Naive B cell (primary cell): Measurements from ENCODE around the gene SNCA. TPM values are rescaled to one million over a fixed set of nuclear protein-coding genes. Genes with fewer than 3 reads are reported as not detected.
A peak's percentile ranks its signal among the peaks of the same experiment; 100 is the strongest.

Source experiments
- ATAC-seq, 2 donors: fragments of 150-1000 bp; cut with Tn5 transposase; 2 replicates each; pipeline ENCODE4 v1.10.0; 2021; ENCODE audit warnings: low read depth in 2 of 2, mild to moderate bottlenecking in 2 of 2, moderate library complexity in 2 of 2
- DNase-seq: peaks from one replicate; pipeline ENCODE4 v3.0.0; 2022
- H3K27ac Mint-ChIP-seq, 6 donors: one replicate each; pipeline ENCODE4 v1.8.0; 2020 to 2022; ENCODE audit warnings: mild to moderate bottlenecking in 6 of 6, mixed read lengths in 6 of 6, moderate library complexity in 5 of 6, inconsistent platforms in 2 of 6
- H3K27me3 Mint-ChIP-seq, 3 donors: one replicate each; pipeline ENCODE4 v1.8.0; 2021 to 2022; ENCODE audit warnings: mixed read lengths in 3 of 3, mild to moderate bottlenecking in 1 of 3
- H3K36me3 Mint-ChIP-seq, 2 donors: one replicate each; pipeline ENCODE4 v1.8.0; 2020 to 2022; ENCODE audit warnings: mixed read lengths in 2 of 2, inconsistent platforms in 1 of 2, mild to moderate bottlenecking in 1 of 2
- H3K4me1 Mint-ChIP-seq, 3 donors: one replicate each; pipeline ENCODE4 v1.8.0; 2020 to 2022; ENCODE audit warnings: mixed read lengths in 3 of 3, inconsistent platforms in 1 of 3, mild to moderate bottlenecking in 1 of 3, moderate library complexity in 1 of 3
- H3K4me3 Mint-ChIP-seq, 8 donors: one replicate each; pipeline ENCODE4 v1.8.0; 2020 to 2022; ENCODE audit warnings: mild to moderate bottlenecking in 8 of 8, mixed read lengths in 8 of 8, moderate library complexity in 8 of 8, inconsistent platforms in 2 of 8
- H3K9me3 Mint-ChIP-seq, 7 donors: one replicate each; pipeline ENCODE4 v1.8.0; 2020 to 2022; ENCODE audit warnings: mixed read lengths in 7 of 7, mild to moderate bottlenecking in 5 of 7, inconsistent platforms in 2 of 7, moderate library complexity in 1 of 7
- polyA plus RNA-seq, 6 donors: library from polyadenylated mRNA; unstranded; fragments of 300-500 nt; fragmentation: Illumina TruSeq; gene quantifications; one replicate each; pipeline ENCODE4 v1.2.3, GENCODE V29; 2021; ENCODE audit warnings: low read depth in 6 of 6

The SNCA gene
- polyA plus RNA-seq, 6 donors from 2014 or later = 1.1 to 4.1 (median 2.2) TPM; not detected in 1

GRCh38 chr4:89837385-89837992 lies 528 bp upstream of the SNCA start:
- DNase-seq = no peak
- no peaks in the 10 kb centered on the region for H3K36me3 Mint-ChIP-seq
- peak overlapping the region; percentile 75 to 91 (median 86) for H3K4me3 Mint-ChIP-seq
- peaks cover 16 to 23% (median 19%) of the 10 kb centered on the region in 3 donors for H3K4me1 Mint-ChIP-seq
- ATAC-seq = peak; percentile 49 to 58
- peak overlapping the region in 3 of 6 donors; percentile 45 to 92 (median 62) for H3K27ac Mint-ChIP-seq
- no peaks in the 10 kb centered on the region for H3K9me3 Mint-ChIP-seq
- H3K27me3 Mint-ChIP-seq = peaks cover 39 to 59% (median 43%) of the 10 kb centered on the region in 3 donors

GRCh38 chr4:89836031-89836745 lies 773 bp downstream of the SNCA start:
- DNase-seq (no peak), ATAC-seq (peak in 1 of 2 donors; percentile 26)
- H3K4me3 Mint-ChIP-seq = peak overlapping the region; percentile 65 to 91 (median 84)
- H3K27me3 Mint-ChIP-seq = peaks cover 34 to 58% (median 43%) of the 10 kb centered on the region in 3 donors
- H3K27ac Mint-ChIP-seq = peak overlapping the region in 2 of 6 donors; percentile 57 to 77
- H3K36me3 Mint-ChIP-seq = no peaks in the 10 kb centered on the region
- peaks cover 16 to 23% (median 19%) of the 10 kb centered on the region in 3 donors for H3K4me1 Mint-ChIP-seq
- H3K9me3 Mint-ChIP-seq = no peaks in the 10 kb centered on the region

GRCh38 chr4:89835413-89835812 lies 1.5 kb downstream of the SNCA start:
- no peaks in the 10 kb centered on the region for H3K36me3 Mint-ChIP-seq

GRCh38 chr4:89834486-89835209 lies 2.3 kb downstream of the SNCA start:
- no peaks in the 10 kb centered on the region for H3K9me3 Mint-ChIP-seq
- H3K4me1 Mint-ChIP-seq = peaks cover 19 to 30% (median 23%) of the 10 kb centered on the region in 3 donors
- no peaks in the 10 kb centered on the region for H3K36me3 Mint-ChIP-seq
- ATAC-seq = no peak
- no peak for DNase-seq
- peak overlapping the region in 1 of 8 donors; percentile 65 for H3K4me3 Mint-ChIP-seq
- peak overlapping the region in 1 of 6 donors; percentile 8 for H3K27ac Mint-ChIP-seq
- H3K27me3 Mint-ChIP-seq = peaks cover 31 to 51% (median 31%) of the 10 kb centered on the region in 3 donors

More at GRCh38 chr4:89835413-89835812, 1.5 kb downstream of the SNCA start:
- H3K4me1 Mint-ChIP-seq = peaks cover 16 to 23% (median 19%) of the 10 kb centered on the region in 3 donors
- DNase-seq (no peak), ATAC-seq (no peak)
- H3K27me3 Mint-ChIP-seq = peaks cover 34 to 51% (median 38%) of the 10 kb centered on the region in 3 donors
- H3K4me3 Mint-ChIP-seq = peak overlapping the region in 5 of 8 donors; percentile 65 to 91 (median 81)
- H3K9me3 Mint-ChIP-seq = no peaks in the 10 kb centered on the region
- H3K27ac Mint-ChIP-seq = peak overlapping the region in 1 of 6 donors; percentile 36

GRCh38 chr4:89829470-89830138 lies 7.4 kb downstream of the SNCA start:
- Mint-ChIP-seq H3K9me3 (no peaks in the 10 kb centered on the region), H3K4me1 (peaks cover 9 to 13% (median 13%) of the 10 kb centered on the region in 3 donors), H3K27ac (peak overlapping the region; percentile 0 to 95 (median 86)), H3K36me3 (no peaks in the 10 kb centered on the region), H3K4me3 (peak overlapping the region in 5 of 8 donors; percentile 36 to 81 (median 50)), H3K27me3 (peaks cover 0 to 16% (median 4%) of the 10 kb centered on the region in 3 donors)
- peak; percentile 69 for DNase-seq
- ATAC-seq = peak; percentile 88 to 92

- no peaks in the 10 kb centered on the region for H3K27me3 Mint-ChIP-seq
- no peak overlapping the region for H3K4me3 Mint-ChIP-seq
- no peak overlapping the region for H3K27ac Mint-ChIP-seq
- DNase-seq = no peak
- no peaks in the 10 kb centered on the region for H3K9me3 Mint-ChIP-seq
- ATAC-seq = no peak
- peaks cover 0 to 3% (median 2%) of the 10 kb centered on the region in 3 donors for H3K4me1 Mint-ChIP-seq
- H3K36me3 Mint-ChIP-seq = no peaks in the 10 kb centered on the region
Observed at GRCh38 chr4:89823416-89823815, 13.5 kb downstream of the SNCA start.

GRCh38 chr4:89821612-89822011 lies 15.3 kb downstream of the SNCA start:
- Mint-ChIP-seq H3K4me1 (peaks cover 0 to 2% (median 0%) of the 10 kb centered on the region in 3 donors), H3K4me3 (no peak overlapping the region), H3K27me3 (no peaks in the 10 kb centered on the region), H3K27ac (no peak overlapping the region), H3K36me3 (no peaks in the 10 kb centered on the region), H3K9me3 (no peaks in the 10 kb centered on the region)
- ATAC-seq (no peak), DNase-seq (no peak)

GRCh38 chr4:89820010-89820409 lies 17.0 kb downstream of the SNCA start:
- no peaks in the 10 kb centered on the region for H3K9me3 Mint-ChIP-seq
- H3K4me1 Mint-ChIP-seq = peaks cover 0 to 2% (median 0%) of the 10 kb centered on the region in 3 donors
- no peak overlapping the region for H3K27ac Mint-ChIP-seq
- no peak for ATAC-seq
- no peaks in the 10 kb centered on the region for H3K27me3 Mint-ChIP-seq
- no peaks in the 10 kb centered on the region for H3K36me3 Mint-ChIP-seq
- DNase-seq = no peak
- H3K4me3 Mint-ChIP-seq = no peak overlapping the region

GRCh38 chr4:89814362-89814761 lies 22.6 kb downstream of the SNCA start:
- peaks cover 0 to 2% (median 0%) of the 10 kb centered on the region in 7 donors for H3K9me3 Mint-ChIP-seq
- no peak overlapping the region for H3K4me3 Mint-ChIP-seq
- no peak for DNase-seq
- no peak overlapping the region for H3K27ac Mint-ChIP-seq
- H3K27me3 Mint-ChIP-seq = no peaks in the 10 kb centered on the region
- no peaks in the 10 kb centered on the region for H3K36me3 Mint-ChIP-seq
- H3K4me1 Mint-ChIP-seq = no peaks in the 10 kb centered on the region
- no peak for ATAC-seq

- H3K27ac Mint-ChIP-seq = no peak overlapping the region
- H3K36me3 Mint-ChIP-seq = no peaks in the 10 kb centered on the region
- no peak overlapping the region for H3K4me3 Mint-ChIP-seq
- no peaks in the 10 kb centered on the region for H3K27me3 Mint-ChIP-seq
- no peaks in the 10 kb centered on the region for H3K4me1 Mint-ChIP-seq
- no peak for DNase-seq
- no peak for ATAC-seq
- peaks cover 0 to 2% (median 0%) of the 10 kb centered on the region in 7 donors for H3K9me3 Mint-ChIP-seq
Observed at GRCh38 chr4:89813197-89813596, 23.8 kb downstream of the SNCA start.

- ATAC-seq (no peak), DNase-seq (no peak)
- no peaks in the 10 kb centered on the region for H3K36me3 Mint-ChIP-seq
- no peaks in the 10 kb centered on the region for H3K4me1 Mint-ChIP-seq
- H3K9me3 Mint-ChIP-seq = peaks cover 0 to 2% (median 0%) of the 10 kb centered on the region in 7 donors
- H3K27me3 Mint-ChIP-seq = no peaks in the 10 kb centered on the region
- H3K27ac Mint-ChIP-seq = no peak overlapping the region
- H3K4me3 Mint-ChIP-seq = no peak overlapping the region
Observed at GRCh38 chr4:89807441-89808140, 29.4 kb downstream of the SNCA start.

- H3K9me3 Mint-ChIP-seq = peaks cover 0 to 2% (median 0%) of the 10 kb centered on the region in 7 donors
Observed at GRCh38 chr4:89805297-89805696, 31.7 kb downstream of the SNCA start.

More at GRCh38 chr4:89805297-89805696, 31.7 kb downstream of the SNCA start:
- Mint-ChIP-seq H3K4me3 (no peak overlapping the region), H3K27ac (no peak overlapping the region), H3K27me3 (no peaks in the 10 kb centered on the region), H3K36me3 (no peaks in the 10 kb centered on the region), H3K4me1 (no peaks in the 10 kb centered on the region)
- DNase-seq = no peak
- no peak for ATAC-seq
